Measurements from ENCODE around the gene ADAMTSL4.

DNA sequence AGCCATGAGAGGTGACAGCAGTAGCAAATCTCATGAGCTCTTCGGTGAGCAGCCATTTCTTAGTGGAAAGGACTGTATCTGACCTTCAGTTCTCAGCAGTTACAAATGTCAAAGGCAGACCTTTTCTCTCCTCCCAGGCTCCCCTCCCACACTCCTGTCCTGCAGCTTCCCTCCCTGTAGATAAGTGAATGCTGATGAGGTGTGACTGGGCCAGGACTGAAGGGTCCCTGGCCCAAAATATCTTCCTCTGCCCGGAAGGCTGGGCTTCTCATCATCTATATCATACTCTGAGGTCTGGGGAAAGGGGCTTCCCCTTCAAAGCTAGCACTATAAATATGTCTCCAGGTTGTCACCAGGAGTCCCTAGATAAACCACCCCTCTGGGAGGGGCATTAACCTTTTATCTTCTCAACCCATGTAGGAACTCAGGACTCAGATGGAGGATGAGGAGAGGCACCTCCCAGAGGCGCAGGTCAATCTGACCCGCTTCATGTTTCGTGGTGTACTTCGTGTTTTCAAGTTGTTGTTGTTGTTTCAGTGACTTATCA is 3.6 kb upstream of the ADAMTSL4 start:
- TF ChIP-seq, protein P1, sequence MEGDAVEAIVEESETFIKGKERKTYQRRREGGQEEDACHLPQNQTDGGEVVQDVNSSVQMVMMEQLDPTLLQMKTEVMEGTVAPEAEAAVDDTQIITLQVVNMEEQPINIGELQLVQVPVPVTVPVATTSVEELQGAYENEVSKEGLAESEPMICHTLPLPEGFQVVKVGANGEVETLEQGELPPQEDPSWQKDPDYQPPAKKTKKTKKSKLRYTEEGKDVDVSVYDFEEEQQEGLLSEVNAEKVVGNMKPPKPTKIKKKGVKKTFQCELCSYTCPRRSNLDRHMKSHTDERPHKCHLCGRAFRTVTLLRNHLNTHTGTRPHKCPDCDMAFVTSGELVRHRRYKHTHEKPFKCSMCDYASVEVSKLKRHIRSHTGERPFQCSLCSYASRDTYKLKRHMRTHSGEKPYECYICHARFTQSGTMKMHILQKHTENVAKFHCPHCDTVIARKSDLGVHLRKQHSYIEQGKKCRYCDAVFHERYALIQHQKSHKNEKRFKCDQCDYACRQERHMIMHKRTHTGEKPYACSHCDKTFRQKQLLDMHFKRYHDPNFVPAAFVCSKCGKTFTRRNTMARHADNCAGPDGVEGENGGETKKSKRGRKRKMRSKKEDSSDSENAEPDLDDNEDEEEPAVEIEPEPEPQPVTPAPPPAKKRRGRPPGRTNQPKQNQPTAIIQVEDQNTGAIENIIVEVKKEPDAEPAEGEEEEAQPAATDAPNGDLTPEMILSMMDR (IDR thresholded peaks at IDR 0.05), result no peak
- TF ChIP-seq POLR2AphosphoS5 (IDR thresholded peaks at IDR 0.05) (no peak), EP300 (IDR thresholded peaks at IDR 0.05) (no peak)

Data from sigmoid colon (tissue), 4 donors.